Measurements from ENCODE around the gene SLC25A21. TPM values are rescaled to one million over a fixed set of nuclear protein-coding genes. Genes with fewer than 3 reads are reported as not detected.
"Not testable (repeated sequence)": the region's sequence is repeated elsewhere in the genome, so short reads cannot be mapped to it uniquely, and the experiment has no call there.

The SLC25A21 gene
- total RNA-seq, 2 experiments from 2014 or later = not detected

DNA sequence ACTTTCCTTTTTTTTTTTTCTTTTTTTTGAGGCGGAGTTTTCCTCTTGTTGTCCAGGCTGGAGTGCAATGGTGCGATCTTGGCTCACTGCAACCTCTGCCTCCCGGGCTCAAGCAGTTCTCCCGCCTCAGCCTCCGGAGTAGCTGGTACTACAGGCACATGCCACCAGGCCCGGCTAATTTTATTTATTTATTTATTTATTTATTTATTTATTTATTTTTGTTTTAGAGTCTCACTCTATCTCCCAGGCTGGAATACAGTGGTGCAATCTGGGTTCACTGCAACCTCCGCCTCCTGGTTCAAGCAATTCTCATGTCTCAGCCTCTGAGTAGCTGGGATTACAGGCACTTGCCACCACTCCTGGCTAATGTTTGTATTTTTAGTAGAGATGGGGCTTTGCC lies 8.5 kb upstream of the SLC25A21 start:
- H3K27me3 Mint-ChIP-seq (ENCODE audit: low read depth); H3K4me1 Mint-ChIP-seq (ENCODE audit: low read depth); CTCF ChIA-PET; intact Hi-C loops (cut with micrococcal nuclease); H3K9me3 Mint-ChIP-seq; H3K4me3 Mint-ChIP-seq; H3K36me3 Mint-ChIP-seq (ENCODE audit: low read depth); DNase-seq; H3K27ac Mint-ChIP-seq: not testable (repeated sequence)

- no peak overlapping the region for H3K4me3 Mint-ChIP-seq
- no peaks in the 10 kb centered on the region for H3K9me3 Mint-ChIP-seq
- no peaks in the 10 kb centered on the region for H3K36me3 Mint-ChIP-seq (ENCODE audit: low read depth)
- H3K27me3 Mint-ChIP-seq (ENCODE audit: low read depth) = no peaks in the 10 kb centered on the region
- intact Hi-C loops (cut with micrococcal nuclease) = no loop called here
- no peak overlapping the region for H3K27ac Mint-ChIP-seq
- CTCF ChIA-PET = no interaction called here
- no peak for DNase-seq
- no peaks in the 10 kb centered on the region for H3K4me1 Mint-ChIP-seq (ENCODE audit: low read depth)
These were observed 7.6 kb upstream of the SLC25A21 start for GRCh38 chr14:37179896-37180502.

DNA sequence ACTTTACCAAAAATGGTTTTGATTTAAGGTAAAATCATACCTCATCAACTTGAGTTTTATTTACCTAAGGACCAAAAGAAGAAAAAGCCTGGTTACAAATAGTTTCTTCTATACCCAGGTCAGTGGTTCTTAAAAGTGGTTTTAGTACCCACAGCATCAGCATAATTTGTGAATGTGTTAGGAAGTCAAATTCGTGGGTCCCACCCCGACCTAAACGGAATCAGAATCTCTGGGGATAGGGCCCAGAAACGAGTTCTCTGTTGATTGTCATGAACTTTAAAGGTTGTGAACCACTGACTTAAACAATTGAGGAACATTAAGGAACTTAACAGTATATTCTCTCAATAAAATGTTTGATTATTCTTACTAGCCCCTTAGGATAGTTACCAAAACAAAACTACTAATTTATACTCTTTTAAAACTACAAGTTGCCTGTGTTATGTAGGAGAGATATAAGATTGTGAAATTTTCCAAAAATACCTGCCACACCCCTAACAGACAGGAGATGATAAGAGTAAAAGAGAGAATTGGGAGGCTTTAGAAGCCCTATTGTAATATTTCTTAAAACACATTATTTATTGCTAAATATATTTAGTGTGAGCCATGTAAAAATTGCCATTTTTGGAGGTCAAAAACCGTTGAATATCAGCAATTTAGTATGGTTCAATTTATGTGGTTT lies 669 bp upstream of the SLC25A21 start:
- no peaks in the 10 kb centered on the region for H3K4me1 Mint-ChIP-seq (ENCODE audit: low read depth)
- H3K36me3 Mint-ChIP-seq (ENCODE audit: low read depth) = no peaks in the 10 kb centered on the region
- H3K27ac Mint-ChIP-seq = no peak overlapping the region
- DNase-seq = no peak
- CTCF ChIA-PET = no interaction called here
- no peaks in the 10 kb centered on the region for H3K9me3 Mint-ChIP-seq
- peaks cover 23% of the 10 kb centered on the region for H3K27me3 Mint-ChIP-seq (ENCODE audit: low read depth)
- H3K4me3 Mint-ChIP-seq = no peak overlapping the region
- intact Hi-C loops (cut with micrococcal nuclease) = no loop called here

- DNase-seq = no peak
- intact Hi-C loops (cut with micrococcal nuclease) = no loop called here
- no peak overlapping the region for H3K4me3 Mint-ChIP-seq
- no peak overlapping the region for H3K27ac Mint-ChIP-seq
- H3K36me3 Mint-ChIP-seq (ENCODE audit: low read depth) = no peaks in the 10 kb centered on the region
- peaks cover 23% of the 10 kb centered on the region for H3K27me3 Mint-ChIP-seq (ENCODE audit: low read depth)
- no peaks in the 10 kb centered on the region for H3K4me1 Mint-ChIP-seq (ENCODE audit: low read depth)
- CTCF ChIA-PET = no interaction called here
- no peaks in the 10 kb centered on the region for H3K9me3 Mint-ChIP-seq
These were observed 755 bp downstream of the SLC25A21 start for GRCh38 chr14:37171678-37172023.

DNA sequence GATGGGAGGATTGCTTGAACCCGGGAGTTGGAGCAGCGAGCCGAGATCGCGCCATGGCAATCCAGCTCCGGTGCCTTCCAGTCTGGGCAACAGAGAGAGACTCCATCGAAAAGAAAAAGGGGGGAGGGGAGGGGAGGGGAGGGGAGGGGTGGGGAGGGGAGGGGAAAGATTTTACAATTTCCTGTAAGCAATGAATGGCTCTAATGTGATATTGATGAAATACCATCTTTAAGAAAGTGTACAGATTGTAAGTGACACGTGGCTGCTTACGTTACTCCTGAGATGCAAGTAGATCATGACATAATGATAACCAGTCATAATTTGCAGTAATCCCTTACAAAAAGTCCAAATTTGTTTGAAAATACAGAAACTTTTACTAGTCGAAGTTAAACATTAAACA lies 1.4 kb downstream of the SLC25A21 start:
- intact Hi-C loops (cut with micrococcal nuclease) = no loop called here

DNA sequence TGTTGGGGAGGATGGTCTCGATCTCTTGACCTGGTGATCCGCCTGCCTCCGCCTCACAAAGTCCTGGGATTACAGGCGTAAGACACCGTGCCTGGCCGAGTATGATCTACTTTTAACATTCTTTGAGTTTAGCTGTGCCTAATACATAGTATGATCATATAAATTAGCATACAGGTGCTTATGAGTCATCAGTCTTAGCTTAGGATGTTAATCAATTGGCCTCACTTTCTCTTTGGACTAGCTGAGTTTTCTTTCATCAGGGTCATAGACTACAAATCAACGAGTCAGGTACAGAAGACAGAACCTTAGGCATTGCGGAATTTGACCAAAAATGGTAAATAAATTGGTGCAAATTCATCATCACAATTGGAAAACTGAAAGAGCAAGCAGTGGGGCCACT lies 2.2 kb downstream of the SLC25A21 start:
- Mint-ChIP-seq H3K9me3 (no peaks in the 10 kb centered on the region), H3K4me3 (no peak overlapping the region), H3K27me3 (ENCODE audit: low read depth) (peaks cover 23% of the 10 kb centered on the region), H3K36me3 (ENCODE audit: low read depth) (no peaks in the 10 kb centered on the region), H3K4me1 (ENCODE audit: low read depth) (no peaks in the 10 kb centered on the region), H3K27ac (no peak overlapping the region)
- intact Hi-C loops (cut with micrococcal nuclease) = no loop called here
- no peak for DNase-seq
- CTCF ChIA-PET = no interaction called here

More for the DNA sequence above, 1.4 kb downstream of the SLC25A21 start:
- Mint-ChIP-seq H3K27me3 (ENCODE audit: low read depth) (peaks cover 23% of the 10 kb centered on the region), H3K9me3 (no peaks in the 10 kb centered on the region), H3K36me3 (ENCODE audit: low read depth) (no peaks in the 10 kb centered on the region), H3K4me1 (ENCODE audit: low read depth) (no peaks in the 10 kb centered on the region), H3K27ac (no peak overlapping the region), H3K4me3 (no peak overlapping the region)
- CTCF ChIA-PET = no interaction called here
- DNase-seq = no peak

- Mint-ChIP-seq H3K27ac (no peak overlapping the region), H3K4me1 (ENCODE audit: low read depth) (no peaks in the 10 kb centered on the region), H3K27me3 (ENCODE audit: low read depth) (peaks cover 17% of the 10 kb centered on the region), H3K36me3 (ENCODE audit: low read depth) (no peaks in the 10 kb centered on the region), H3K9me3 (no peaks in the 10 kb centered on the region), H3K4me3 (no peak overlapping the region)
- intact Hi-C loops (cut with micrococcal nuclease) = no loop called here
- DNase-seq = no peak
- CTCF ChIA-PET = no interaction called here
These were observed 3.7 kb downstream of the SLC25A21 start for GRCh38 chr14:37168721-37169120.

DNA sequence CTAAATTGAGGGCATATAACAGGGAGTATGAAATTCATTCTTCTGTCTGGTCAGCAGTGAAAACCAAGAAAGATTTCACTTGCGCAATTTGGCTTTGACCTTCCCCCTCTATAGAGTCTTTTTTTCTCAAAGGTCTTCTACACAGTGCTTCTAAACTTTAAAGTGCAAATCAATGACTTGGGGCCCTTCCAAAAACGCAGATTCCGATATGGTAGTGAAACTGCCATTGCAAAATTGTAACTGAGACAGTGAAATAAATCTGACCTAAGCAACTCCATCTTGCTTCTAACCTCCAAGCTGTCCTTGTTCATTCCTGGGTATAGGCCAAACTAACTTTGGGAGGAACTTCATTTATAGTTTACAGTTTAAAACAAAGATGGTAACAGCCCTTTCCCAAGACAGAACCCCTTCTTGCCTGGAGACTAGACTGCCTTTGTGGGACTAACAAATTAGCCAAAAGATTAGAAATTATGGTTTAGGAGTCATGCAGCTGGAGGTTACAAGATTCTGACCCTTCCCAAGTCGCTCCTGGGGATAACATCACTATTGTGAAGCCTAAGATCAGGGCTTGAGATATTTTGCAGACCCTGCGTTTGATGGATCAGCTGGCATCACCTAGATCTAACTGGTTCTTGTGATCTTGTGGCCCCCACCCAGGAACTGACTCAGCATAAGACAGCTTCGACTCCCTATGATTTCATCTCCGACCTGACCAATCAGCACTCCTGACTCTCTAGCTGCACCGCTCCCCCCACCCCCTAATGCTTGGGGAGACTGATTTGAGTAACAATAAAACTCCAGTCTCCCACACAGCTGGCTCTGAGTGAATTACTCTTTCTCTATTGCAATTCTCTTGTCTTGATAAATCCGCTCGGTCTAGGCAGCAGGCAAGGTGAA lies 5.0 kb downstream of the SLC25A21 start:
- Mint-ChIP-seq H3K4me3 (no peak overlapping the region), H3K4me1 (ENCODE audit: low read depth) (no peaks in the 10 kb centered on the region), H3K36me3 (ENCODE audit: low read depth) (no peaks in the 10 kb centered on the region), H3K27ac (no peak overlapping the region), H3K27me3 (ENCODE audit: low read depth) (peaks cover 11% of the 10 kb centered on the region), H3K9me3 (peaks cover under 1% of the 10 kb centered on the region)
- DNase-seq = no peak
- CTCF ChIA-PET = interaction anchor here (0.5 to 0.8 kb wide), 3 partner anchors 10 to 1147 kb away, joined by 3 read pairs; no protein-coding TSS in a partner anchor
- intact Hi-C loops (cut with micrococcal nuclease) = no loop called here

- H3K4me1 Mint-ChIP-seq (ENCODE audit: low read depth) = no peaks in the 10 kb centered on the region
These were observed 6.6 kb downstream of the SLC25A21 start for GRCh38 chr14:37165794-37166193.

GRCh38 chr14:37162307-37162706 lies 10.1 kb downstream of the SLC25A21 start:
- H3K27me3 Mint-ChIP-seq (ENCODE audit: low read depth); H3K36me3 Mint-ChIP-seq (ENCODE audit: low read depth); intact Hi-C loops (cut with micrococcal nuclease); H3K27ac Mint-ChIP-seq; H3K4me3 Mint-ChIP-seq; H3K9me3 Mint-ChIP-seq; CTCF ChIA-PET; DNase-seq; H3K4me1 Mint-ChIP-seq (ENCODE audit: low read depth): not testable (repeated sequence)

More at GRCh38 chr14:37165794-37166193, 6.6 kb downstream of the SLC25A21 start:
- no peak overlapping the region for H3K4me3 Mint-ChIP-seq
- H3K27me3 Mint-ChIP-seq (ENCODE audit: low read depth) = peaks cover 3% of the 10 kb centered on the region
- DNase-seq = no peak
- H3K36me3 Mint-ChIP-seq (ENCODE audit: low read depth) = no peaks in the 10 kb centered on the region
- peaks cover 1% of the 10 kb centered on the region for H3K9me3 Mint-ChIP-seq
- CTCF ChIA-PET = no interaction called here
- no peak overlapping the region for H3K27ac Mint-ChIP-seq
- intact Hi-C loops (cut with micrococcal nuclease) = no loop called here

- Mint-ChIP-seq H3K4me1 (ENCODE audit: low read depth) (no peaks in the 10 kb centered on the region), H3K4me3 (no peak overlapping the region)
- CTCF ChIA-PET = no interaction called here
These were observed 14.4 kb downstream of the SLC25A21 start for GRCh38 chr14:37157987-37158386.

GRCh38 chr14:37153483-37153882 lies 18.9 kb downstream of the SLC25A21 start:
- H3K9me3 Mint-ChIP-seq = peaks cover 11% of the 10 kb centered on the region
- no peak overlapping the region for H3K27ac Mint-ChIP-seq
- CTCF ChIA-PET = no interaction called here
- no peaks in the 10 kb centered on the region for H3K4me1 Mint-ChIP-seq (ENCODE audit: low read depth)
- H3K4me3 Mint-ChIP-seq = no peak overlapping the region
- DNase-seq = no peak
- peaks cover 1% of the 10 kb centered on the region for H3K27me3 Mint-ChIP-seq (ENCODE audit: low read depth)
- intact Hi-C loops (cut with micrococcal nuclease) = loop anchor here (5.0 kb wide), 1 partner anchor 506 kb away; no protein-coding TSS in a partner anchor
- H3K36me3 Mint-ChIP-seq (ENCODE audit: low read depth) = peaks cover 2% of the 10 kb centered on the region

More at GRCh38 chr14:37157987-37158386, 14.4 kb downstream of the SLC25A21 start:
- DNase-seq = no peak
- Mint-ChIP-seq H3K27me3 (ENCODE audit: low read depth) (no peaks in the 10 kb centered on the region), H3K9me3 (peaks cover 14% of the 10 kb centered on the region), H3K27ac (no peak overlapping the region), H3K36me3 (ENCODE audit: low read depth) (peaks cover 2% of the 10 kb centered on the region)
- intact Hi-C loops (cut with micrococcal nuclease) = no loop called here
